ENCODE data around the gene MACROD2. TPM values are rescaled to one million over a fixed set of nuclear protein-coding genes. Genes with fewer than 3 reads are reported as not detected.

The MACROD2 gene
- total RNA-seq, 4 donors from 2014 or later = 4.6 to 33.0 (median 8.3) TPM

GRCh38 chr20:15570156-15570555 lies 1574.8 kb downstream of the MACROD2 start:
- H3K27ac ChIP-seq = no peak overlapping the region
- no peaks in the 10 kb centered on the region for H3K36me3 ChIP-seq
- WGBS, 2 donors (ENCODE audit: low coverage in 1 of 2) = 91 to 92% methylated on average over 4 of the region's 4 CpGs
- H3K27me3 ChIP-seq = no peaks in the 10 kb centered on the region
- H3K9me3 ChIP-seq = no peaks in the 10 kb centered on the region
- TF ChIP-seq EP300 (IDR thresholded peaks at IDR 0.05; ENCODE audit: low read depth) = no peak
- TF ChIP-seq POLR2AphosphoS5 (IDR thresholded peaks at IDR 0.05) = no peak
- no peak for TF ChIP-seq POLR2A (IDR thresholded peaks at IDR 0.05)
- TF ChIP-seq CTCF (IDR thresholded peaks at IDR 0.05) = no peak
- H3K4me3 ChIP-seq = no peak overlapping the region
- H3K4me1 ChIP-seq = no peaks in the 10 kb centered on the region
- no peak for DNase-seq
- intact Hi-C loops (cut with DNase I; ENCODE audit: low total_unique reads) (no loop called here), in situ Hi-C loops (cut with MboI; ENCODE audit: low pct_ligation_motif_present in 1 of 4, low pct_unique_long_range_greater_than_20kb in 1 of 4, low sequenced_read_pairs in 3 of 4) (no loop called here)

GRCh38 chr20:15571056-15571455 lies 1575.7 kb downstream of the MACROD2 start:
- Histone ChIP-seq H3K27ac (no peak overlapping the region), H3K4me1 (no peaks in the 10 kb centered on the region), H3K9me3 (no peaks in the 10 kb centered on the region), H3K36me3 (no peaks in the 10 kb centered on the region), H3K4me3 (no peak overlapping the region), H3K27me3 (no peaks in the 10 kb centered on the region)
- in situ Hi-C loops (cut with MboI; ENCODE audit: low pct_ligation_motif_present in 1 of 4, low pct_unique_long_range_greater_than_20kb in 1 of 4, low sequenced_read_pairs in 3 of 4) = no loop called here
- TF ChIP-seq POLR2AphosphoS5 (IDR thresholded peaks at IDR 0.05) (no peak), EP300 (IDR thresholded peaks at IDR 0.05; ENCODE audit: low read depth) (no peak), POLR2A (IDR thresholded peaks at IDR 0.05) (no peak), CTCF (IDR thresholded peaks at IDR 0.05) (no peak)
- intact Hi-C loops (cut with DNase I; ENCODE audit: low total_unique reads) = no loop called here
- DNase-seq = no peak

GRCh38 chr20:15575255-15575654 lies 1579.9 kb downstream of the MACROD2 start:
- intact Hi-C loops (cut with DNase I; ENCODE audit: low total_unique reads) (no loop called here), in situ Hi-C loops (cut with MboI; ENCODE audit: low pct_ligation_motif_present in 1 of 4, low pct_unique_long_range_greater_than_20kb in 1 of 4, low sequenced_read_pairs in 3 of 4) (no loop called here)
- WGBS, 2 donors (ENCODE audit: low coverage in 1 of 2) = 81 to 83% methylated on average over 1 of the region's 1 CpG
- no peaks in the 10 kb centered on the region for H3K9me3 ChIP-seq
- TF ChIP-seq POLR2AphosphoS5 (IDR thresholded peaks at IDR 0.05) (no peak), CTCF (IDR thresholded peaks at IDR 0.05) (no peak), EP300 (IDR thresholded peaks at IDR 0.05; ENCODE audit: low read depth) (no peak), POLR2A (IDR thresholded peaks at IDR 0.05) (no peak)
- no peaks in the 10 kb centered on the region for H3K4me1 ChIP-seq
- no peaks in the 10 kb centered on the region for H3K36me3 ChIP-seq
- no peak for DNase-seq
- no peaks in the 10 kb centered on the region for H3K27me3 ChIP-seq
- no peak overlapping the region for H3K27ac ChIP-seq
- H3K4me3 ChIP-seq = no peak overlapping the region

GRCh38 chr20:15576411-15576810 lies 1581.1 kb downstream of the MACROD2 start:
- H3K4me1 ChIP-seq = no peaks in the 10 kb centered on the region
- no peaks in the 10 kb centered on the region for H3K27me3 ChIP-seq
- no peak overlapping the region for H3K27ac ChIP-seq
- DNase-seq = no peak
- intact Hi-C loops (cut with DNase I; ENCODE audit: low total_unique reads) = no loop called here
- TF ChIP-seq CTCF (IDR thresholded peaks at IDR 0.05) (no peak), POLR2A (IDR thresholded peaks at IDR 0.05) (no peak), POLR2AphosphoS5 (IDR thresholded peaks at IDR 0.05) (no peak), EP300 (IDR thresholded peaks at IDR 0.05; ENCODE audit: low read depth) (no peak)
- no peaks in the 10 kb centered on the region for H3K36me3 ChIP-seq
- in situ Hi-C loops (cut with MboI; ENCODE audit: low pct_ligation_motif_present in 1 of 4, low pct_unique_long_range_greater_than_20kb in 1 of 4, low sequenced_read_pairs in 3 of 4) = no loop called here
- H3K4me3 ChIP-seq = no peak overlapping the region
- no peaks in the 10 kb centered on the region for H3K9me3 ChIP-seq
